CD4-positive, alpha-beta T cell treated with Interleukin-17A for 1 hour (primary cell): ENCODE measurements around the gene HNRNPR.
"Not testable (repeated sequence)": the region's sequence is repeated elsewhere in the genome, so short reads cannot be mapped to it uniquely, and the experiment has no call there.

ENCODE experiments used
- DNase-seq: peaks from one replicate; pipeline ENCODE4 v3.0.0-alpha.2; 2020

HNRNPR gene

GRCh38 chr1:23344111-23344986, at the start of gene HNRNPR:
Gene HNRNPR (minus strand): TSS chr1:23344284. CDS start chr1:23341008, 3,276 bp downstream.
- peak; percentile 99 for DNase-seq

- DNase-seq, result no peak
Observed at GRCh38 chr1:23393706-23394105, 49.6 kb upstream of the HNRNPR start.

GRCh38 chr1:23392125-23392855, 48.2 kb upstream of the HNRNPR start:
- DNase-seq, result no peak

GRCh38 chr1:23389837-23390321, 45.8 kb upstream of the HNRNPR start:
- DNase-seq, result no peak

- no peak for DNase-seq
Observed at GRCh38 chr1:23387494-23387893, 43.4 kb upstream of the HNRNPR start.

- no peak for DNase-seq
Observed at GRCh38 chr1:23385119-23385621, 41.1 kb upstream of the HNRNPR start.

- no peak for DNase-seq
Observed at GRCh38 chr1:23384312-23385058, 40.4 kb upstream of the HNRNPR start.

GRCh38 chr1:23383577-23384311, 39.7 kb upstream of the HNRNPR start:
- DNase-seq, result no peak

- no peak for DNase-seq
Observed at GRCh38 chr1:23381233-23381885, 37.3 kb upstream of the HNRNPR start.

- DNase-seq, result no peak
Observed at GRCh38 chr1:23380719-23381118, 36.6 kb upstream of the HNRNPR start.

- not testable (repeated sequence) for DNase-seq
Observed at GRCh38 chr1:23380236-23380635, 36.2 kb upstream of the HNRNPR start.

GRCh38 chr1:23376890-23377811, 33.1 kb upstream of the HNRNPR start:
- DNase-seq, result no peak

GRCh38 chr1:23374079-23374735, 30.1 kb upstream of the HNRNPR start:
- not testable (repeated sequence) for DNase-seq

- DNase-seq, result no peak
Observed at GRCh38 chr1:23371987-23372880, 28.1 kb upstream of the HNRNPR start.

GRCh38 chr1:23370709-23371584, 26.9 kb upstream of the HNRNPR start:
- no peak for DNase-seq

GRCh38 chr1:23370330-23370708, 26.2 kb upstream of the HNRNPR start:
- DNase-seq, result no peak

GRCh38 chr1:23369335-23370013, 25.4 kb upstream of the HNRNPR start, which contains the start of gene ZNF436:
Gene ZNF436 (minus strand): TSS chr1:23369836. CDS start chr1:23368005, 1,831 bp downstream.
- peak; percentile 28 for DNase-seq
